Mucosa of rectum (tissue), 2 donors: Measurements from ENCODE around the gene ABCD1.
"Not testable (repeated sequence)": the region's sequence is repeated elsewhere in the genome, so short reads cannot be mapped to it uniquely, and the experiment has no call there.

Experiments used
- H3K27ac ChIP-seq, 2 donors: one replicate each; pipeline ENCODE4 v1.7.0; 2013; ENCODE audit warnings: inconsistent platforms in 2 of 2, low read depth in 2 of 2, low read length in 2 of 2
- H3K27me3 ChIP-seq, 2 donors: one replicate each; pipeline ENCODE4 v1.7.0; 2013; ENCODE audit warnings: low read length in 2 of 2; ENCODE audit not compliant: control insufficient read depth in 2 of 2, insufficient read depth in 2 of 2
- H3K36me3 ChIP-seq, 2 donors: one replicate each; pipeline ENCODE4 v1.7.0; 2013; ENCODE audit warnings: low read length in 2 of 2; ENCODE audit not compliant: control insufficient read depth in 2 of 2, insufficient read depth in 2 of 2
- H3K4me1 ChIP-seq, 2 donors: one replicate each; pipeline ENCODE4 v1.7.0; 2013; ENCODE audit warnings: low read length in 2 of 2, mild to moderate bottlenecking in 1 of 2; ENCODE audit not compliant: control insufficient read depth in 2 of 2, insufficient read depth in 2 of 2
- H3K4me3 ChIP-seq, 2 donors: one replicate each; pipeline ENCODE4 v1.7.0; 2013; ENCODE audit warnings: low read length in 2 of 2
- H3K9ac ChIP-seq, 2 donors: one replicate each; pipeline ENCODE4 v1.7.0; 2013; ENCODE audit warnings: low read length in 2 of 2, low read depth in 1 of 2, mild to moderate bottlenecking in 1 of 2
- H3K9me3 ChIP-seq, 2 donors: one replicate each; pipeline ENCODE4 v1.7.0; 2013; ENCODE audit warnings: low read length in 2 of 2; ENCODE audit not compliant: control insufficient read depth in 2 of 2
- donor health status: healthy.
- donor health status: Normal muscosa, but diverticular disease.

Gene ABCD1

GRCh38 chrX:153701706-153702105, 22.9 kb upstream of the ABCD1 start:
- H3K4me3 ChIP-seq, result no peak overlapping the region
- no peaks in the 10 kb centered on the region for H3K27me3 ChIP-seq
- peaks cover 24 to 43% of the 10 kb centered on the region in 2 donors for H3K4me1 ChIP-seq
- H3K36me3 ChIP-seq, result peaks cover 5 to 7% of the 10 kb centered on the region in 2 donors
- no peak overlapping the region for H3K9ac ChIP-seq
- peak overlapping the region; percentile 91 to 95 for H3K27ac ChIP-seq
- no peaks in the 10 kb centered on the region for H3K9me3 ChIP-seq

GRCh38 chrX:153702336-153703035, 22.2 kb upstream of the ABCD1 start:
- Histone ChIP-seq H3K4me1 (peaks cover 24 to 43% of the 10 kb centered on the region in 2 donors), H3K9ac (peak overlapping the region in 1 of 2 donors; percentile 40), H3K36me3 (peaks cover 5 to 7% of the 10 kb centered on the region in 2 donors), H3K27me3 (no peaks in the 10 kb centered on the region), H3K4me3 (no peak overlapping the region), H3K9me3 (no peaks in the 10 kb centered on the region), H3K27ac (peak overlapping the region; percentile 61 to 77)

DNA sequence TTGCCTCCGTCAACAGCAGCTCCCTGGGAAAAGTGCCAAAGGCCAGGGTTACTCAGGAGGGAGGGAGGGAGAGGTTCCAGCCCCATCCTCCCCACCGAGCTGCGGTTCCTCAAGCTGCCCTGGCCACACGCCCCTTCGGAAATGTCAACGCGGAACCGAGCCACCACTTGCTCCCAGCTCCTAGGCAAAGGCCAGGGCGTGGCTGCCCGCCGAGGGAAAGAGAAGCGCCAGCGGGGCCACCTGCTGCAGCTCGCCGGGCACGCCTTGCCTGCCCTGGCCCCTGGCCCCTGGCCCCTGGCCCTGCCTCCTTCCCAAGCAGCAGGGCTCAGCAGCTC, 21.7 kb upstream of the ABCD1 start:
- no peak overlapping the region for H3K4me3 ChIP-seq
- H3K9ac ChIP-seq, result peak overlapping the region in 1 of 2 donors; percentile 40
- no peaks in the 10 kb centered on the region for H3K9me3 ChIP-seq
- H3K27me3 ChIP-seq, result no peaks in the 10 kb centered on the region
- peak overlapping the region; percentile 61 to 77 for H3K27ac ChIP-seq
- H3K4me1 ChIP-seq, result peaks cover 24 to 43% of the 10 kb centered on the region in 2 donors
- peaks cover 5 to 7% of the 10 kb centered on the region in 2 donors for H3K36me3 ChIP-seq

DNA sequence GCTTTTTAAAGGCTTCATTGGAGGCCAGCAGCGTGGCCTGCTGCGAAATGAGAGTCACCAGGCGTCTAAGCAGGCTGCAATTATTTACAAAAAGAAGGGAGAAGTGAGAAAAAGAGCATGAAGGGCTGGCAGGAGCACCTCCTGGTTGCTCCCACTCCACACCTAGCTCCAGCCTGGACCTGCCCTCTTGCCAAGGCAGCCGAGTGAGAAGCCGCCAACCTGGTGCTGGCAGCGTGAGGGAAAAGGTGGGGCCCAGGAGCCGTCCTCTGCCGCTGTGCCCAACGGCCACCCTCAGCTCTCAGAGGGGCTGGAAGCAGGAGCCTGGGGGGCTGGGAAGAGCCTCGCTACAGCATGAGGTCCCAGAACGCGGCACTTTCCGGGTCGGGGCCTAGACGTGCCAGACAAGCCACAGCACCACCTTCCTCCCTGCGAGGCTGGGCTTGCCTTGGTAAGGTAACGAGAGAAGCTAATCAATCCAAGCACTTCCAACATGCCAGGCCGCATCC, 20.6 kb upstream of the ABCD1 start:
- H3K27me3 ChIP-seq, result no peaks in the 10 kb centered on the region
- H3K4me1 ChIP-seq, result peaks cover 20 to 41% of the 10 kb centered on the region in 2 donors
- no peak overlapping the region for H3K4me3 ChIP-seq
- H3K36me3 ChIP-seq, result peaks cover 5 to 7% of the 10 kb centered on the region in 2 donors
- H3K9me3 ChIP-seq, result no peaks in the 10 kb centered on the region
- H3K9ac ChIP-seq, result peak overlapping the region in 1 of 2 donors; percentile 40
- H3K27ac ChIP-seq, result peak overlapping the region; percentile 61 to 77

DNA sequence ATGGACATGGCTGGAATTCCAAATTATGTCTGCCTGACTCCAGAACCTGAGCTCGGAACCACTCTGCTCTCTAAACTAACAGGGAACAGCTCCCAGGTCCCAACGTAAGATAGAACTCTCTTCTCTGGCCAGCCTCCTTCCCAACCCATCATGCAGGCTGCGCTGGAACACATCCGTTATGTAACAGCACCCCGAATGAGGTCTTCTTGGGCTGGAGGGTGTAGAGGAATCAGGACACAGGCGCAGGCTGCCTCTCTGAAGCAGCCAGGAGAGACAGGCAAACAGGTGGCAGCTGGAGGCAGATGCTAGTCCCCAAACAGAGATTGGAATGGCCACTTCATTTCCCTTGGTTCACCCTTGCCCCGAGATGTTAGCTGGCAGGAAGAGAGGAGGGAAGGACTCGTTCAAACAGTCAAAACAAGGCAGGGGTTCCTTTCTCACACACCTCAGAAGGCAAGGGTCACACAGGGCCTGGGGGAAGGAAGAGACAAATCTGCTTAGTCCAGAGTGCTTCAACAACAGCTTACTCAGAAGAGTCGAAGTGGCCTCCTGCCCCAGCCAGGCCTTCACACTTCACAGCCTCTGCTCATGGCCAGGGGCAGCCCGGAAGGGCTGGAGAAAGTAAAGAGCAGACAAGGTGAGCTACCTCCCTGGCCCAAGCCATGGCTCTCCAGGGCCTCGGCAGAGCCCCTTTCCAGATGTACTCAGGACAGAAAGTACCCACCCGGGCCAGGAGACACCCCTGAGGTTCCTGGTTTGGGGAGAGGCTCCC, 19.8 kb upstream of the ABCD1 start:
- Histone ChIP-seq H3K36me3 (peaks cover 5 to 11% of the 10 kb centered on the region in 2 donors), H3K4me1 (peaks cover 18 to 35% of the 10 kb centered on the region in 2 donors)
- not testable (repeated sequence) for H3K4me3 ChIP-seq, H3K27me3 ChIP-seq, H3K9ac ChIP-seq, H3K9me3 ChIP-seq, H3K27ac ChIP-seq

DNA sequence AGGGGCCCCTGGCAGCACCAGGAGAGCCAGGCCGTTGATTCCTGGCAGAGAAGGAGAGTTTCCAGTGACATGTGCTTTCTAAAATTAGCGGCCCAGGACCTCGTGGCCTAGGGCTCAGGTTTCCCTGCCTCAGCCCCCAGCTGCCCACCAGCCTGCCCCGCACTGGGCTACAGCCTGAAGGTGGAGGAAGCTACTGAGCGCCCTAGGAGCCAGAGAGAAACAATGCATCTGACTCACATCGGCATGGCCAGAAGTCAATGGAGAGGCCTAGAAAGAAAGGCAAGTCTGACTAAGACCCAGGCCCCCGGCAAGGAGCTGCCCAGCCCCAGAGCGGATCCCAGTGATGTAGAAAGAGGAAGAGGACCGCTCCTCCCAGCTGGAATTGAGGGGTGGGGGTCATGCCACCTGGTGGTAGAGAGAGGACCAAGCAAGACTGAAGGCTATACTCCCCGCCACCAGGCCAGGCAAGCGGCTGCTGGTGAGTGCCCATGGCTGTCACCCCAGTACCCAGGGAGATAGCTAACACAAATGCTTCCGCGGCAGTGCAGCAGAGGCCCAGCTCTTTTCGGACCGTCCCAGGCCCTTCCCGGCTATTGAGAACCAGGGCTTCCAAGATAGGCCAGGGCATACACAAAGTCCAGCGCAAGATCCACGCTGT, 19.1 kb upstream of the ABCD1 start:
- not testable (repeated sequence) for H3K9ac ChIP-seq, H3K27me3 ChIP-seq, H3K27ac ChIP-seq, H3K4me3 ChIP-seq, H3K9me3 ChIP-seq
- peaks cover 17 to 31% of the 10 kb centered on the region in 2 donors for H3K4me1 ChIP-seq
- peaks cover 5 to 13% of the 10 kb centered on the region in 2 donors for H3K36me3 ChIP-seq

- Histone ChIP-seq H3K27ac (no peak overlapping the region), H3K36me3 (peaks cover under 1 to 15% of the 10 kb centered on the region in 2 donors), H3K4me1 (peaks cover 14 to 20% of the 10 kb centered on the region in 2 donors), H3K4me3 (no peak overlapping the region), H3K9ac (no peak overlapping the region), H3K9me3 (no peaks in the 10 kb centered on the region), H3K27me3 (no peaks in the 10 kb centered on the region)
These were observed 17.9 kb upstream of the ABCD1 start for GRCh38 chrX:153706799-153707198.

GRCh38 chrX:153707406-153707805, 17.2 kb upstream of the ABCD1 start:
- Histone ChIP-seq H3K9ac (no peak overlapping the region), H3K9me3 (no peaks in the 10 kb centered on the region), H3K4me1 (peaks cover 10 to 18% of the 10 kb centered on the region in 2 donors), H3K27me3 (no peaks in the 10 kb centered on the region), H3K4me3 (no peak overlapping the region), H3K27ac (no peak overlapping the region), H3K36me3 (peaks cover 0 to 15% of the 10 kb centered on the region in 2 donors)

- H3K4me1 ChIP-seq, result peaks cover 7 to 11% of the 10 kb centered on the region in 2 donors
- peaks cover 0 to 18% of the 10 kb centered on the region in 2 donors for H3K36me3 ChIP-seq
- H3K4me3 ChIP-seq, result no peak overlapping the region
- no peaks in the 10 kb centered on the region for H3K9me3 ChIP-seq
- H3K27ac ChIP-seq, result peak overlapping the region; percentile 56 to 81
- H3K9ac ChIP-seq, result peak overlapping the region in 1 of 2 donors; percentile 38
- no peaks in the 10 kb centered on the region for H3K27me3 ChIP-seq
These were observed 16.2 kb upstream of the ABCD1 start for GRCh38 chrX:153708415-153708814.
